CD4-positive, alpha-beta T cell treated with Interleukin-6 for 4 hours (primary cell): ENCODE data around the gene MYLIP.

Experiments used
- DNase-seq: peaks from one replicate; pipeline ENCODE4 v3.0.0-alpha.2; 2020; ENCODE audit warnings: mixed read lengths

MYLIP gene

DNA sequence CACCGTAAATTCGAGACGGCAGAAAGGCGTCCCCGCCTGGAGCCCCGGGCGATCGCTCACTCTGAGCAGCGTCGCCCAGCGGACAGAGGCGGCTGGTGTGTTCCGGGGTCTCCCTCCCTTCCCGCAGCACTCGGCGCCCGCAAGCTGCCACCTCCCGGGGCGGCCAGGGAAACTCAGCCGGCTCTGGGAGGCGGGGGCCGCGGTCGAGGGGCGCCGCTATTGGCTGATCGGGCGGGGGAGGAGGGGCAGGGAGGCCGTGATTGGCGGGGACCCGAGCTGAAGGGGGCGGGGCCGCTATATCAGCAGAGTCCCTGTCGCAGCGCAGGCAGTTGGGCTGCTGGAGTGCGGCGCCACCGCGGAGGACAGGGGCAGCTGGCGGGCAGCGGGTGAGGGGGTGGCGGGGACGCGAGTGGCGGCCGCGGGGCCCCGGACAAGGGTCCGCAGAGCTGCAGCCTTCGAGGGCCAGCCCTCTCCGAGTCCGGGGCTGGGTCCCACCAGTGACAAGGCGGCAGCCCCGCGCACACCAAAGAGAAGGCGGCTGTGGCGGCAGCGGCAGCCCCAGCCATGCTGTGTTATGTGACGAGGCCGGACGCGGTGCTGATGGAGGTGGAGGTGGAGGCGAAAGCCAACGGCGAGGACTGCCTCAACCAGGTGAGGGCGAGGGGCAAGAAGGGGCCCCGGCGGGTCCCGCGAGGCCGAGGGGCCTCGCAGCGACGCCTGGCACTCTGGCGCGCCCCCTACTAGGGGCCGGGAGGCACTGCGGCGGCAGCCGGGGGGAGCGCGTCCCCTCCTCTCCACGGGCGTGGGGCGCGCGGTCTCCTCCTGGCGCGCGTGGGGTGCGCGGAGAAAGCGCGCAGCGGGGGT, at the start of gene MYLIP:
Gene MYLIP, plus strand, starts transcription at position 328 of the 864 bp plus-strand sequence. Its CDS starts 237 bp downstream, at position 565.
- peak; percentile 97 for DNase-seq

- no peak for DNase-seq
These were observed 49.5 kb upstream of the MYLIP start for GRCh38 chr6:16079354-16079753.

DNA sequence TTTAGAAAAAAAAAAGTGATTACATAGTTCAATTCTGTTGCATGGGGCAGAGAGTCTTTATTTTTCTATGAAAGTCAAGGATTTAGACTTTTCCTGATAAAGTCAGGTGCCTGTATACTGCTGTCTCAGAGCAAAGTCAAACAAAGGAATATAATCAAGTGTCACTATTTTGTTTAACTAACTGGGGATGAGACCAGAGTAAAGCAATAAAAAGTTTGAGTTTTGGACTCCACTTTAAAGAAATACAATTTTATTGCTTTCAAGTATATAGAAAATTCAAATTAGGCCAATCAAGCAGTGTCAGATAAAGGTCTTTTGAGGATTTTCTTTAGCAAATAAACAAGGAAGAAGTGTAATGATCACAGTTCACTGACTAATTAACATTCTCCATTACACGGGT, 48.7 kb upstream of the MYLIP start:
- DNase-seq: no peak

GRCh38 chr6:16081326-16081725, 47.6 kb upstream of the MYLIP start:
- DNase-seq: no peak

DNA sequence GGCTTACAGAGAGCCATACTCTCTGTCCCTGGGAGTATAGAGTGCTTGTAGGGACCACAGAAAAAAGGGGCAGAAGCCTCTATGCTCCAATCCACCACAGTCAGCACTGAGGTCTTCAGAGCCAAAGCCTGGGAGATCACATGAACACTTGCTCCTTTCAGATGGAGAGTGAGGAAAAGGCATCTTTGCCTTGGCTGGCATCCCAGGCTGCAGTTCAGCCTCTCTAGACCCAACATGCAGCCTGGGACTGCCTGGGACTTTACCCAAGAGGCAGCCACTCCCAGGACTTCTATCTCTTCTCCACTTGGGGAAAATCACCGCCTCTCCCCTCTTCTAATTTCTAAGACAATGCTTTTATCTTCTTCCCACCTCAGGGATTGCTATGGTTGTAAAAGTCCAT, 46.5 kb upstream of the MYLIP start:
- no peak for DNase-seq

DNA sequence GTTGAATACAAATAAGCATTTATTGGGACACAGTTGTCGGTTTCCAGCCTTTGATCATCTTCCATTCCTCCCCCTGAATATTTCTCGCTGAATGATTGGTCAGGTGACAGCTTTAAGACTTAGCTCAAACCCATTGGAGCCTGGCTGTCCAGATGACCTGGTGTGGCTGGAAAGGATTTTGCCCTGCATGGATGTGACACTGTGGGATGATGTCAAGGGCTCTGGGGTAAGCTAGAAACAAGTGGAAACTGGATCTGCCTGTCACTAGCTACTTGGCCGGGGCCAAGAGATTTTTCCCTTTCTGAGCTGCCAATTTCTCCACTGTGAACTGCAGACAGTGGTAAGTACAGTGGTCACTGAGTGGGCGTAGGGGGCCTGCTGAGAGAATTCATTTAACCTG, 41.9 kb upstream of the MYLIP start:
- no peak for DNase-seq

GRCh38 chr6:16087386-16087785, 41.5 kb upstream of the MYLIP start:
- DNase-seq: no peak

GRCh38 chr6:16088409-16088808, 40.5 kb upstream of the MYLIP start:
- DNase-seq: no peak

GRCh38 chr6:16089232-16090062, 39.4 kb upstream of the MYLIP start:
- no peak for DNase-seq

DNA sequence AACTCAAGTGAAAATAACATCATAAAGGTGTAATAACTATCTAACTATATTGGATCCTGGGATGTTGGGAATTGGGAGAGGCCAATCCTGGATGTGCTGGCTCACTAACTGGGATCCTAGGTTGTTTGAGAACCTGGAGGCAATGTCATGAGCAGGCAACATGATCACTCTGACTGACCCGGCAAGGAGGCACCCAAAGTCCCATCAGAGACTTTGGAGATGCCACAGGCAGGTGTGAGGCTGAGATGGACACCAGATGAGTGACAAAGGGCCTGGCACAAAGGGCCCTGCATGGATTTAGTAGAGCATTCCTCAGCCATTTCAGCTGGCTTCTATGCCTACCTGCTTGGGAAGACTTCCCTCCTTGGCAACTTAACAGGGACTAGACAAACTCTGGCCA, 38.4 kb upstream of the MYLIP start:
- no peak for DNase-seq

DNA sequence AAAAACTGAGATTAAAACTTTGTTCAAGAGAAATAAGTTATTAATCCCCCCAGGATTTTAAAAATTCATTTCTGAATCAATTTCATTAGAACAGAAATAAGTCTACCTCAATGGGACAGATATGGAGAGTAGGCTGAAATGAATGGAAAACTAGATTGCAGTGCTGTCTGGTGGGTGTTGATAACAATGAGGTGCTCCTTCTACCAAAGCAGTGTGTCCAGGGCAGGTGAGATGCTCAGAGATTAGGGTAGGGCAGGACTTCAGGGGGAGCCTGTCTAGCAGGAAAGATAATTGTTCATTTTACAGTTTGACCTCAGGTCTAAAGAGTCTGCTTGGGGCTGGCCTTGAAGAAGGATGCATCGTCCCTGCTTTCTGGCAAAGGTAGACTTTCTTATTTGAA, 38.0 kb upstream of the MYLIP start:
- no peak for DNase-seq

DNA sequence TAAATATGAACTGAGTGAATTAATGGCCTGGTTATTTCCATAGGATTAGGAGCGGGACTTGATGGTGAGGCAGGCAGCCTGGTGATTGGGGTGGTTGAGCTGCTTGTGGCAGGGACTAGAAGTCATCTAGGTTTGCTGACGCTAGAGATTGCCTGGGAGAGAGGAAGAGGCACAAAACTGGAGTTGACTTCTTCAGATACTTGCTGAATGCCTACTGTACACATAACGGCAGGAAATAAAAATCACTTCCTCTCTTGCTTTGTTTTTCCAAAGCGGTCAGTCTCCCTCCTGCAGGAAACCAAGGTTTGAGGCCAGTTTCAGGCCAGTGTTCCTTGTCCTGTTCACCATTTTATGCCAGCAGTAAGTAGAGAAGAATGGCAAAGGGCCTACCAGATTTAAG, 36.7 kb upstream of the MYLIP start:
- no peak for DNase-seq

GRCh38 chr6:16092990-16093389, 35.9 kb upstream of the MYLIP start:
- no peak for DNase-seq

- no peak for DNase-seq
These were observed 33.7 kb upstream of the MYLIP start for GRCh38 chr6:16095180-16095579.

DNA sequence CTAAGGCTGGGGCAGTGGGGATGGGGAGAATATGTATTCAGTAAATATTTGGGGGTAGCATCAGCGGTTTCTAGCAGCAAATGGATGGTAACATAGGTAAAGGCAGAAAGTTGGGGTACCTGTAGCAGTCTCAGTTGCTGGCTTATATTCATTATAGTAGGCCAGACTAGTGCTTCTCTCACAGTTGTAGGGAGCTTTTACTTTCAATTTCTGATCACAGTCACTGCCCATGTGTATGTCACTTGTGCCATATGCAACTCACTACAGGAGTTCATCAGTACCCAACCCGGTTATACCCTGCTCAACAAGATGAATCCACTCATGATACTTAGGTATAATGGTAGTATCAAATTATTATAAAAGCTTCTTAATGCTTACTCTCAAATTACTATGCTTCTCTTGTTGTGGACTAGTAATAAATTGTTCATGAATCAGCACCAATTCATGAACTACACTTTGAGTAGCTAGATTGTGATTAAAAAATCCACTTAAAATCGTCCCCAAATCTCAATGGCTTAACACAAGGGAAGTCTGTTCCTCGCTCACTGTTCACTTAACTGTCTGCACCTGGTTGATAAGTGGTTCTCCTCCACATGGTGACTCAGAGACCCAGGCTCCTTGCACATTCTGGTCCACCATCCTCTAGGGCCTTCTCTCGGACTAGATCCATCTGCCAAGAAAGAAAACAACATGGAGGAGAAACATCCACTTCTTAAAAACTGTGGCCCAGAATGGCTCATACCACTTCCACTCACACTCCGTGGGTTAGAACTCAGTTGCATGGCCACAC, 31.3 kb upstream of the MYLIP start:
- no peak for DNase-seq

DNA sequence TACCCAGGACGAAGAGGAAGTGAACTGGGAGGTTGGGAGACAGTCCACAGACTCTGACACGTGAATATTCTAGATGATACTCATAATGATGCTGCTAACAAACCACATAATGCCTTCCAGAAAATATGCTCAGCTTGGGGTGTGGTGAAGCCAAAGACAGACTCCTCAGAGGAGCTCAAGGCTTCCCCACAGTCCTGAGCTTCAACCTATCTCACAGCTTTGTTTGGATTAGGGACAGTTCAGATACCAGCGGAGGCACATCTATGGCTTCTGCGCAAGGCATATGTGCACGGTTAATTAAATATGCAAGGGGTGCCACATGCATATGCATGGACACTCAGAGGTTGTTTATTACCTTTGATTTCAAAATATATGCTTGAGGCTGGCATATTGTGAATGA, 30.7 kb upstream of the MYLIP start:
- DNase-seq: no peak

DNA sequence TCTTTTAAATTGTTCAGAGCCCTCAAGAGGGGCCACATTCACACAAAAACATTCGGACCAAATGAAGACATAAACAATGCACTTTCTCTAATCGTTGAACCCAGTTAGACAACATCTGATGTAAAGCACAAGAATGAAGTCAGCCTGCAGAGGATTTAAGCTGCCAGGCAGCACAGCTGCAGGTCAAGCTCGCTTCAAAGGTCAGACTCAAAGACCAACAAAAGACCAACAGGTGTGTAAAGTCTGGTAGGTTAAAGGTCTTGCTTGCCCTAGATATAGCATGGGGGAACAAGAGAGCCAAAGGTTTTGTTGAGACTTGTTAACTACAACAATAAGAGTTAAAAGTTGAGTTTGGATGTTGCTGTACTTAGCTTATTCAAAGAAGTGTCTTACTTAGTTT, 26.7 kb upstream of the MYLIP start:
- DNase-seq: no peak

DNA sequence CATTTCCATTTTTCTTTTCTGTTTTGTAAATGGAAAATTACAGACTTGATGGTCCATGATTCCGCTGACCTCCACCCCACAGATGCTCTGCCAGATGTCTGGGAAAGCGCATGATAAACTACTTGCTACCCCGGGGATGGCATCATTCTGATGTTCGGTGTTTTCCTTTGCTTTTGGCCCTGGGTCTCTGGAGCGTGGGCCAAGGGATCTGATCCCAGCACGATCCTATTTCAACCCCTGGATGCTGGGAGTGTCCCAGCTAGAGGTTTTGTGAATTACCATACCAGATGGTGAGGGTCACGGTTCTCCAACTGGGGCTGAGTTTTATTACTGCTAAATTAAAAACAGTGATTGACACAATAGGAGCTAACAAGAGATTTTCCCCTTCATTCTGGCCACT, 25.2 kb upstream of the MYLIP start:
- DNase-seq: no peak

GRCh38 chr6:16104624-16105433, 24.1 kb upstream of the MYLIP start:
- DNase-seq: no peak

- no peak for DNase-seq
These were observed 23.0 kb upstream of the MYLIP start for GRCh38 chr6:16105854-16106253.

GRCh38 chr6:16106991-16107787, 21.7 kb upstream of the MYLIP start:
- no peak for DNase-seq

GRCh38 chr6:16108419-16108818, 20.5 kb upstream of the MYLIP start:
- DNase-seq: no peak
